Mesenteric fat pad (tissue), 1 donor: ENCODE measurements around the gene LCA5L. TPM values are rescaled to one million over a fixed set of nuclear protein-coding genes. Genes with fewer than 3 reads are reported as not detected.
"Not testable (repeated sequence)": the region's sequence is repeated elsewhere in the genome, so short reads cannot be mapped to it uniquely, and the experiment has no call there.

Source experiments
- DNase-seq: peaks from one replicate; pipeline ENCODE4 v3.0.0-alpha.2; 2020; ENCODE audit warnings: low spot score
- total RNA-seq: library from RNA; stranded (reverse); fragmentation: NEBNext Ultra II Directional; extraction: Animal tissue kit (Norgen Biotek cat#: 25700); gene quantifications from one replicate; pipeline ENCODE4 v1.2.1, GENCODE V29; 2021
- donor health status: DM: yes; HTN: yes; CAD: no.

Gene LCA5L
- total RNA-seq, 1 donor from 2014 or later: 0.55 TPM

DNA sequence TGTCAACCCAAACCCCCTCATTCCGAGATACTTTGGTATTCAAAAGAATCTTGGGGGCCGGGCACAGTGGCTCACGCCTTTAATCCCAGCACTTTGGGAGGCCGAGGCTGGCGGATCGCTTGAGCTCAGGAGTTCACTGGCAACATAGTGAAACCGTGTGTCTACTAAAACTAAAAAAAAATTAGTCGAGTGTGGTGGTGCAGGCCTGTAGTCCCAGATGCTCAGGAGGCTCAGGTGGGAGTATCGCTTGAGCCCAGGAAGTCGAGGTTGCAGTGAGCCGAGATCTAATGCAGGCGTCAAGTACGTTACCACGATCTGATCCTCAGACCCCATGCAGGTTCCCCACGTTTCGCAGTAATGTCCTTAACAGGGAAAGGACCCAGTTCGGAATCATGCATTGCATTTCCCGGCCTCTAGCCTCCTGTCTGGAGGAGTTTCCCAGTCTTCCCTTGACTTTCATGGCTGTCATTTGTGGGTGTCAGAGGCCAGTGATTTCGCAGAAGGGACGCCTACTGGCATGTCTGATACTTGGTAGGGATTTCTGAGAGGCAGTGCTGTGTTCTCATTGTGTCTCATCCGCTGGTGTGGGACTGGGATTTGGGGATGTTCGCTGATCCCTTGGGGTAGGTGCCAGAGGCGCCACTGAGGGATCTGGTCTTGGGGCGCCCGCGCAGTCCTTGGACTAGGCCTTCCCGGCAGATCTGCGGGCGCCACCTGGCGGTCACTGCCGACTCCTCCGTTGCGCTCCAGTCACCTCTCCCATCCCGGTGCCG is 57.4 kb downstream of the LCA5L start:
- DNase-seq: peak; percentile 98

DNA sequence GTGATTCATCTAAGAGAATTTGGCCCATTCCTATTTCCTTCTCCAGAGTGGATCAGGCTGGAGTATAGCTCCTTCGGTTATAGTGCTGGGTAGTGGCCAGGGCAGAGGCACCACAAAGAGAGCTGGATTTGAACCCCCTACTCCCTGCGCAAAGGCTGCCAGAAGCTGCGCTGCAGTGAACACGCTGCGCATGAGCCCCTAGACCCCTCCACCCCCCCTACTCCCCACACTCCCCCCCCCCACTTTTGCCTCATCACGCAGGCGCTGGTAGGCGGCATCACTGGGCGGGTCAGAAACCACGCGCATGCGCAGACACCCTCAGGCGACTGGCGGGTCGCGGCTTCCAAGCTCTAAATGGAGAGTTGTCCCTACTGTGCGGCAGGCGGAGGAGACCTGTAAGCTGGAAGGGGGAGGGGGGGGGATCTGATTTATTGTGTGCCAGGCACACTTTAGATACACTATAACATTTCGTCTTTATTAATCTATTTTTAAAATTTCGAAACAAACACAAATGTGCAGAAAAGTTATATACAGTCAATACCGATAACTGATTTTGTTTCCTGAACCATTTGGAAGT is 58.0 kb downstream of the LCA5L start:
- peak; percentile 97 for DNase-seq

DNA sequence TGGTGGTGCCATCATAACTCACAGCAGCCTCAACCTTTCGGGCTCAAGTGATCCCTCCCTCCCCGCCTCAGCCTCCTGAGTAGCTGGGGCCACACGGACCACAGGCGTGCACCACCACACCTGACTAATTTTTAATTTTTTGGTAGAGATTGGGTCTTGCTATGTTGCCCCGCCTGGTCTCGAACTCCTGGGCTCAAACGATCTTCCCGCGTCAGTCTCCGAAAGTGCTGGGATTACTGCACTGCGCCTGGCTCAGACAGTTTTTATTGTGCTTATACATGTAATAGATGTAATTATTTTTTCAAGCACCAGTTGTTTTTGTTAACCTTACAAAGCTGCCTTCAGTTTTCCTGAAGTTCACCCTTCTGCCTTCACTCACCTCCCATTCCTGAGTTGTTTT is 58.7 kb downstream of the LCA5L start:
- no peak for DNase-seq

DNA sequence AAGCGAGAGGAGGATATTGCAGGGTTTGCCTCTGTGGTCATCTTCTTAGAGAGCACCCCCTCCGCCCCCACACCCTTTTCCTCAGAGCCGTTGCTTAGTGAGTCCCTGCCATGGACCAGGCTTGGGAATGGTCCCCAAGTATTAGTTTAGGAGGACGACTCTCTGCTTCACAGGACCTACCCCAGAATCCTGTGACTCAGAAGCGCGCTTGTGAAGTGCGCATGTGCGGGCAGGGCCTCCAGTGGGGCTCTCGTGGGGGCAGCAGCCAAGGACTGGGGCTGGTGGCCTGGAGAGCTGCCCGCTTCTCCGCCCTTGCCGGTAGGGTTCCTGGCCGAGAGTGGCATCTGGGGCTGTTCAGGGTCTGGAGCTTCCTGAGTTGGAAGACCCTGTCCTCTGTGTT is 59.4 kb downstream of the LCA5L start:
- DNase-seq: no peak

DNA sequence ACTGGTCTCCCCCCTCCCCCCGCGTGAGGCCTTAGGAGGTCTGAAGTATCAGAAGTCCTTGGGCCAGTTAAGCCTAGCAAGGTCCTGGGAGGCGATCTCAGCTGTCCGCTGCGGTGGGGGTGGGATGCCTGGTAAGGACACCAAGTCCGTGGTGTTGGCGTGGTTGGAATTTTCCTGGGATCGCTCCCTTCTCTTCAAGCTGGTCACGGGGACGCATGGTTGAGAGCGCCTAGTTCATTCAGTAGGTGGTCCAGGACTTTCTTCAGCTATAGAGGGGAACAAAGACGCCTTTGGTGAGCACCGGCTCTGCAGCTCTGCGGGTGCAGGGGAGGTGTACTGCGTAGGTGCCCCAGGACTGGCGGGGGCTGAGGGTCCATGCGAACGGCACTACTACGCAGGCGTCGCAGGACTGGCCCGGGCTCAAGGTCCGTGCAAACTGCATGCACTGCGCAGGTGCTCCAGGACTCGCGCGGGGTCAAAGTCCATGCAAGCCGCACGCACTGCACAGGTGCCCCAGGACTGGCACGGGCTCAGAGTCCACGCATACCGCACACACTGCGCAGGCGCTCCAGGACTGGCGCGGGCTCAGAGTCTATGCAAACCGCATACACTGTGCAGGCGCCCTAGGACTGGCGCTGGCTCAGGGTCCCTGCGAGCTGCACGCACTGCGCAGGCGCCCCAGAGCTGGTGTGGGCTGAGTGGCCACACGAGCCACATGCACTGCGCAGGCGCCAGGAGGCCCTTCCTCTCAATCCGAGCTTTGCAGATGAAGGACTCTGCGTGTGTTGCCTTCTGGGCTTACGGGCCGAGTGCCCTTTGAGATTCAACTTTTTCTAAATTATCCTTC is 60.1 kb downstream of the LCA5L start:
- DNase-seq: peak; percentile 92

DNA sequence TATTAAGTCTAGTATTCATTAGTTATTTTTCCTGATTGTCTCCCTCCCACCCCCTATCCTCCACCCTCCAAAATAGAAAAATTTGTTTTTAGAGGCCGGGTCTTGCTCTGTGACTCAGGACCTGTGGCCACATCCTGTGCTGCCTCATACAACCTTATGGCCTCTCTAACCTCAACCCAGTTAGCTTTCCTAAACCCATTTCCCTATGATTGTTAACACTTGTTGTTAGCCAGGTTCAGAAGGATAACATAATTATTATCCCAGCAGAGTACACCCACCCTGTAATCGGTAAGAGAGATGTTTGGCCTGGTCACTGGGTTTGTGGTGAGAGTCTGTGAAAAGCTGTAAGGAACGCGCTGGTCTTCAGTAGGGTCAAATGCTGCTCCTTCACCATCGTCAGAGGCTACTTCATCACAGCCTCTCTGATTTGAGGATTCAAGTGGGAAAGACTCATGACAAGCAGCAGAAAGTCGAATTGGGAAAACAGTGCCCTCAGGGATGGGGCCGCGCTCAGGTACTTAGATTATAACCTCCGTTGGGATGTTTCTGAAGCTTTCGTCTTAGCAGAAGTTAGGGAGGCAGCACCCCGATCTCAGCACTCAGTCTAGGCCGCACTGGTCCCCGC is 60.8 kb downstream of the LCA5L start:
- DNase-seq: no peak

DNA sequence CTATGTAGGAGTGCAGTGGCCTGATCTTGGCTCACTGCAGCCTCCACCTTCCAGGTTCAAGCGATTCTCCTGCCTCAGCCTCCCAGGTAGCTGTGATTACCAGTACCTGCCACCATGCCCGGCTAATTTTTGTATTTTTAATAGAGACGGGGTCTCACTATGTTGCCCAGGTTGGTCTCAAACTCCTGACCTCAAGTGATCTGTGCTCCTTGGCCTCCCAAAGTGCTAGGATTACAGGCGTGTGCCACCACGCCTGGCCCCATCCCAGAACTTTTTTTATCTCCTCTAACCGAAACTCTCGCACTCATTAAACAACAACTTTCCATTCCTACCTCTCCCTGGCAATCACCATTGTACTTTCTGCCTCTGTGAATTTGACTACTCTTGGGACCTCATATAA is 63.5 kb downstream of the LCA5L start:
- not testable (repeated sequence) for DNase-seq

DNA sequence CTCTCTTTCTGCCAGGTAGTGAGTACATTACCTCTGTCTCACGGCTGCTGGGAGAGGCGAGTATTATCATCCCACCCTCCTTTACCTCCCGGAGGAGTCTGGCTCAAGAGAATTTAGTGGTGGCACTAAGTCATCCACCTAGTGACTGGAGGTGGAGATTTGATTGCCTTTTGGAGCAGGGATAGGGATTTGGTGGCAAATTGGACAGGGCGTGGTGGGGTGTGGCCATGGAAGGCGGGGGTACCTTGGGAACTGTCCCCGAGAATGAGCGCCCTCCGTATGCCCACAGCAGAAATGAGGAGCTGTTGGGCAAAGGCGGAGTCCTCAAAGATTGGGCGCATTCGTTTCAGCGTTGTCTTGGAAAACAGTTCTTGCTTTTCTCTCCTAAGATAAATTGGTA is 64.6 kb downstream of the LCA5L start:
- no peak for DNase-seq

DNA sequence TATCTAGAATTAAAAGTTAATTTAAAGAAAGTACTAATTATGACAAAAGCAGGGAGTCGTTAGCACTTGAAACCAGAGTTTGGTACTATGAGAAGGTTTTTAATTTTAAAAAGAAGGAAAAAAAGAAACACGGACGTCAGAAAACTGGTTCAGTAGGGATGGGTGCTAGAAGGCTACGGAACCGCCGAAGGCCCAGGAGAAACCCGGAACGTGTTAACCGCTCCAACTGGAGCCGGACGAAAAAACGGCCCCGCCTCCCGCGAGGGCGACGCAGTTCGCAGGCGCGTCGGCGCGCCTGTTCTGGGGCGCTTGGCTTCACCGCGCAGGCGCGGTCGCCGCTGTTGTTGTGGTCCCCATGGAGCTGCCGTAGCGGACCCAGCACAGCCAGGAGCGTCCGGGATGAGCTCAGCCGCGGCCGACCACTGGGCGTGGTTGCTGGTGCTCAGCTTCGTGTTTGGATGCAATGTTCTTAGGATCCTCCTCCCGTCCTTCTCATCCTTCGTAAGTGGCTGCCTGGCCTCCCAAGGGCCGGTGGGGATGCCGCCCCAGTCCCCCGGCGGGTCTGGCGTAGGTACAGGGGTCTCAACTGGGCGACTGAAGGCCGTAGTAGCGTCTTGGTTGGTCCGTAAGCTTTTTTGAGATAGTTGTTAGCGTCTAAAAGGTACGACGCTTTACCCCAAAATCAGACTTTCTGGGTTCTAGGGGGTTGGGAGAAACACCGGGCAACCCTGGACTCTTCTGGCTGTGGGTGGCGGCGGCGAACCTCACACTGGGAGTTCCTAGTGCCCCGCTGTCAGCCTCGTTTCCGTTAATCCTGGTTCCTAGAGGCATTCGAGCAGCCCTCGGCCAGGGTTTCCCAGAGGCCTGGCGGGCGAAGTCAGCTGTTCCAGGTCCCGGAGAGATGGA is 65.3 kb downstream of the LCA5L start:
- peak; percentile 99 for DNase-seq

DNA sequence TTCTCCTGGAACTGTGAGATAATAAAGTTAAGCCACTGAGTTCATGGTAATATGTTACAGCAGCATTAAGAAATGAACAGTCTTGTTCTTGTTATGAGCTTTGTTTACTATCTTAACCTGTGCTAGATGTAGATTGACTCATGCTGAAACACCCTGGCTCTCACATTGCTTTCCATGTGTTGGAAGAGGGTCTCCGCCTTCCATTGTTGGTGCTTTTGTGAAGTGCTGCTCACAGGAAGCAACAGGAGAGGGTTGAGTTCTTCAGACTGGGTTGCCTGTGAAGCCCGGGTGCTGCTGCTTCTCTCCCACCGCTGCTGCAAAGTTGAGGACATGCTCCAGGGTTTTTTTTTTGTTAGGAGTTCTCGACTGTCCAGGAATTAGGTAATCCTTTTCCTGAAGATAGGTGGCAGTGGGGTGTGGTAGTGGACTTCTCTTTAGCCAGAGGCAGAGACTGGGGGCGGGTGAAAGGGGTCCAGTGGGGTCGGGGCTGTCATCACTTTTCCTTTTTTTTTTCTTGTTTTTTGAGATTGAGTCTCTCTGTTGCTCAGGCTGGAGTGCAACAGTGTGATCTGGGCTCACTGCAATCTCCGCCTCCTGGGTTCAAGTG is 68.0 kb downstream of the LCA5L start:
- no peak for DNase-seq

DNA sequence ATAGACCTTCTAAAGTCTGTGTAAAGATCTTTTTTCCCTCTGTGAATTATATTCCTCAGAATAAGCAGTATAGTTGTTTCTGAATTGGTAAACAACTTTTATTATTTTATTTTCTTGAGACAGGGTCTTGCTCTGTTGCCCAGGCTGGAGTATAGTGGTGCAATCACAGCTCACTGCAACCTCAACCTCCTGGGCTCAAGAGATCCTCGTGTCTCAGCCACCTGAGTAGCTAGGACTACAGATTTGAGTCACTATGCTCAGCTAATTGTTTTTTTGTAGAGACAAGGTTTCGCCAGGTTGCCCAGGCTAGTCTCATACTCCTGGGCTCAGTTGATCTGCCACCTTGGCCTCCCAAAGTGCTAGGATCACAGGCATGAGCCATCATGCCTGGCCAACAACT is 70.1 kb downstream of the LCA5L start:
- DNase-seq: no peak

DNA sequence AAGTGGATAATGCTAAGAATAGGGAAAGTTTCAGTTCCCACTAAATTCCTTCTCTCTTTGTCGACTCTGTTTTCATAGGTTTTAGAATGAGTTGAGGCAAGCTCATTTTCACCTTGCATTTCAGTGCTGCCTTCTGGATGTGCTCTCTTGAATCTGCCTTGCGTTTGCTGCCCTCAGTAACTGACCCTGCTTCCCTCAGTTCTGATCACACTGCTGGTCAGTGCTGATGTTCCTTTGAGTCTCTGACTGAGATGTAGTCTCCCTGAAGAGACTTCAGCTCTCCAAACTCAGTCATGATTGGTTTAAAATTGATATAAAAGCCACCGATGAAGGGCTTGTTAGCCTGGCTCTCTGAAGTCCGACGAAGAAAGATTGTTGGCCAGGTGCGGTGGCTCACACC is 71.5 kb downstream of the LCA5L start:
- no peak for DNase-seq

DNA sequence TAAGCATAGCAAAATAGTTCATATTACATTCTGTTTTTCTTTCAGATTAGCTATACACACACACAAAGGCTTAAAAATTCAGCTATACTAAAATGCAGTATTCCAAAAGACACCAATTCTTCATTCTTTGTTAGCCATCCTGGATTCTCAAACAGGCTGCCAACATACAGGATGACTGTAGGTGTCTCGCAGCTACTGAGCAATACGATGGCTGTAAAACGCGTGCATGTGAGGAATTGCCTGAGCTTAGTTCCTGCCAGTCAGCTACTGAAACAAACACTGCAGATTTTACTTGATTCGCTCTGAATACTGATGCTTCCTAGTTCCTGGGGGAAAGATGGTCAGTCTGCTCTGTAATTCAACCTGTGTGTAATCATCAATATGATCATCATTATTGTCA is 71.9 kb downstream of the LCA5L start:
- DNase-seq: no peak

DNA sequence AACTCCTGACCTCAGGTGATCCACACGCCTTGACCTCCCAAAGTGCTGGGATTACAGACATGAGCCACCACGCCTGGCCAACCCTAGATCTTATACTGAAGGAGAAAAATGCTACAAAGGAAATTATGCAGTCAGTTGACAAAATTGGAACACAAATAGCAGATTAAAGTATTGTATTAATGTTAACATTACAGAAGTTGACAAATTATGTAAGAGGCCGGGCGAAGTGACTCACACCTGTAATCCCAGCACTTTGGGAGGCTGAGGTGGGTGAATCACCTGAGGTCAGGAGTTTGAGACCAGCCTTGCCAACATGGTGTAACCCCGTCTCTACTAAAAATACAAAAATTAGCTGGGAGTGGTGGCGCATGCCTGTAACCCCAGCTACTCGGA is 75.7 kb downstream of the LCA5L start:
- not testable (repeated sequence) for DNase-seq

DNA sequence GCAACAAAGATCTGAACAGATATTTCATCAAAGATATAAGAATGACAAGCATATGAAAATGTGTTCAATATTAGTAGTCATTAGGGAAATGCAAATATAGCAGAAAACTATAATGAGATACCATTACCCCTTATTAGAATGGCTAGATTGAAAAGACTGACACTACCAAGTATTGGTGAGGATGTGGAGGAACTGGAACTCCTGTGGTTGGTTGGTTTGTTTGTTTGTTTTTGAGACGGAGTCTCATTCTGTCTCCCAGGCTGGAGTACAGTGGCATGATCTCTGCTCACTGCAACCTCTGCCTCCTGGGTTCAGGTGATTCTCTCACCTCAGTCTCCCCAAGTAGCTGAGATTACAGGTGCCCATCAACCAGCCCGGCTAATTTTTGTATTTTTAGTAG is 77.8 kb downstream of the LCA5L start:
- no peak for DNase-seq

DNA sequence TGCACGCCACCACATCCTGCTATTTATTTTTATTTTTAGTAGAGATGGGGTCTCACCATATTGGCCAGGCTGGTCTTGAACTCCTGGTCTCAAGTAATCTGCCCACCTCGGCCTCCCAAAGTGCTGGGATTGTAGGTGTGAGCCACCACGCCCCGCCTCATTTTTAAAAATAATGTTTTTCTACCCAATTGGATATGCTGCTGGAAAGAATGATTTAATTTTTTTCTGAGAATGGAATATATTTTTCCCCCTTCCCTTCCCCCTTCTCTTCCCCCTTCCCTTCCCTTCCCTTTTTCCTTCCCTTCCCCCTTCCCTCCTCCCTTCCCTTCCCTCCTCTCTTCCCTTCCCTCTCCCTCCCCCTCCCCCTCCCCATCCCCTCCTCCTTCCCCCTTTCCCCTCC is 79.0 kb downstream of the LCA5L start:
- no peak for DNase-seq

DNA sequence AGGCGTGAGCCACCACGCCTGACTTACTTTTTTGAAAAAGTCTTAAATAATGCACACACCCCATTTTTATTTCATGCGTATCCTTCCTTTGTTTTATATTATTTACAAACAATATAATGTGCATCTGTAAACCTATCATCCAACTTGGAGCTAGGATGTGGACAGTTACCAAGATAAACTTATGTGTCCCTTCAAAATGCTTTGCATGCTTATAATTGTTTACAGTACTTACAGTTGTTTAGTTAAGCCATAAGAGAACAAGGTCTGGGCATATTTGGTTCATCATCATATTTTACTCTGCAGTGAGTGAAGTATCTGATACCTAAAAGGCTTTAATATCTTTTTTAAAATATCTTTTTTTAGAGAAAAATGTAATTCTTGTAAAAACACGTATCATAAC is 80.6 kb downstream of the LCA5L start:
- DNase-seq: no peak

DNA sequence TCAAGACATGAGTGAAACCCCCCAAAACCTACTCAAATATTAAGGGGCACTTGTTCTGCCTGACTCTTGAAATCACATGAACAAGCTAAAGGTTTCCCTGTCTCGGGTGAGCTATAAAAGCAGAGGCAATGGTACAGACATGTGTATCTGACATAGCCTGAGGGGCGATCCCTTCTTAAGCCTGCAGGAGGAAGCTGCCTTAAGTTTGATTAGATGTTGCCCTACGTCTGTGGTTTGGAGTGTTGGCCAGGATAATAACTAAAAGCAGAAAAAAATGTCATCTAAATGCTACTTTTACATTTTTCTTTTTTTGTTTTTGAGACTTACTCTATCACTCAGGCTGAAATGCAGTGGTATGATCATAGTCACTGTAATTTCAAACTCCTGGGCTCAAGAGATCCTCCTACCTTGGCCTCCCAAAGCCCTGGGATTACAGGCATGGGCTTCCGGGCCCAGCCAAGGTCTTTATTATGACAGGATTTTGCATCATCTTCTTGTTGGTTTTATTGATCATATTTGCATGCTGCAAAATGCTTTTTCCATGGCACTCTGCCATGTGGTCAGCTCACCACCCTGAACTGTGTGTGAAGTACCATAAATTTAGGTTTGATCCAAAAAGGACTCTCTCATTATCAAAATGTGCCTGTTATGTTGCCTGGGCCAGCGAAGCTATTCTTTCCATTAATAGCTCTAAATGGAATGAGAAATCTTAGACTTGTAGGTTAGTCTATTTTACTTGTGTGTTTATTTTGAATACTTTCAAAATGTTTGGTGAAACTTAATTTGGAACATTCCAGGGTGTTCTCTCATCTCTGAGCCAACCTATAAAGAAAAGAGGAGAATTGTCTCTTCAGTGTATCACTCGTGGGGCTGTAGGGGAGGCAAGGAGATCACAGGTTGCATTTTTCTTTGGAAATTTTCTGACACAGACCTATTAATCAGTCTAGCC is 81.7 kb downstream of the LCA5L start:
- DNase-seq: no peak

DNA sequence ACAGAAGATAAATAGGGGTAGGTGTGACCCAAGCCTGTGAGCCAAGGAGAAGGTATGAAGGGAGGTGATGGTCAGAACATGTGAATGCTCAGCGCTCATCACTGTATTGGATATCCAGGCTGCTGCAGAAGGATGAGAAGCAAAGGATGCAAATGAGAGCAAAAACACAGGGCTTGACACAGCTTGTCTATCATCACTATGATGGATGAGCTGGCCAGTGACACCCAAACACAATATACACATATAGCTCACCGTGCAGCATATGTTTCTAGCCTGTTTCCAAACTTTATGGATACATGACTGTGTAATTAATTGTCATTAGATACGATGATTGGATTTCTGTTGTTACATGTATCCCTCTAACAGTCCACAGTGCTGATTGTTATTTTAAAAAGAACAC is 82.8 kb downstream of the LCA5L start:
- DNase-seq: no peak
